ENCODE data around the gene FZR1. TPM values are rescaled to one million over a fixed set of nuclear protein-coding genes. Genes with fewer than 3 reads are reported as not detected.

FZR1 gene
- total RNA-seq, 1 experiment from 2014 or later, result 51.4 TPM

GRCh38 chr19:3535981-3536380 is 29.9 kb downstream of the FZR1 start:
- no peak overlapping the region for H2AK5ac ChIP-seq (ENCODE audit: insufficient read length, low read length)
- no peaks in the 10 kb centered on the region for H3K4me1 ChIP-seq (ENCODE audit: insufficient read depth, low read length)
- no peak overlapping the region for H4K5ac ChIP-seq (ENCODE audit: insufficient read length, low read depth, low read length)
- no peaks in the 10 kb centered on the region for H4K20me1 ChIP-seq (ENCODE audit: control insufficient read depth, insufficient read depth, insufficient read length)
- no peaks in the 10 kb centered on the region for H3K9me3 Mint-ChIP-seq
- DNase-seq, result no peak
- no peak overlapping the region for H3K27ac ChIP-seq (ENCODE audit: insufficient read length, low read depth, low read length)
- H3K79me2 ChIP-seq (ENCODE audit: insufficient read depth, low read length), result no peaks in the 10 kb centered on the region
- H3K9ac ChIP-seq (ENCODE audit: extremely low read depth, insufficient read length, low read length), result no peak overlapping the region
- no peak overlapping the region for H2BK5ac ChIP-seq (ENCODE audit: insufficient read length, low read length)
- no peaks in the 10 kb centered on the region for H3K23me2 ChIP-seq (ENCODE audit: insufficient read length, low read depth, low read length, poor library complexity, severe bottlenecking)
- no peaks in the 10 kb centered on the region; the same call in 1 of the 2 replicates for H3K27me3 Mint-ChIP-seq (ENCODE audit: low read depth)
- no peak overlapping the region; a peak in 1 of 5 replicates for H3K4me3 Mint-ChIP-seq
- H3K27me3 ChIP-seq (ENCODE audit: insufficient read depth, low read length), result no peaks in the 10 kb centered on the region
- no peak overlapping the region for H3T11ph ChIP-seq (ENCODE audit: low read length)
- H3K4ac ChIP-seq (ENCODE audit: low read depth, low read length), result no peak overlapping the region
- H2BK15ac ChIP-seq (ENCODE audit: low read depth, low read length), result no peak overlapping the region
- no peak overlapping the region for H3K18ac ChIP-seq (ENCODE audit: insufficient read length, low read depth, low read length)
- H3K79me1 ChIP-seq (ENCODE audit: insufficient read depth, low read depth, low read length, poor library complexity, severe bottlenecking), result no peaks in the 10 kb centered on the region
- no peak overlapping the region for H3K14ac ChIP-seq (ENCODE audit: insufficient read depth, low read length)
- no peaks in the 10 kb centered on the region for H3K9me3 ChIP-seq (ENCODE audit: control insufficient read depth, low read depth, low read length)
- peaks cover 17 to 58% (median 55%) of the 10 kb centered on the region in 3 experiments; a peak in 6 of 7 replicates for H3K36me3 Mint-ChIP-seq (ENCODE audit: insufficient read depth in 1 of 3, low read depth in 3 of 3)
- no peak overlapping the region for H3K27ac Mint-ChIP-seq
- no peak overlapping the region for H2BK120ac ChIP-seq (ENCODE audit: low read depth, low read length, poor library complexity, severe bottlenecking)
- no peak overlapping the region for H4K8ac ChIP-seq (replicated peaks; ENCODE audit: insufficient read length, low read depth, low read length)
- no peak overlapping the region for H3K4me2 ChIP-seq (ENCODE audit: insufficient read depth, insufficient read length, low read length)
- no peak overlapping the region for H2AFZ ChIP-seq (ENCODE audit: low read length)
- TF ChIP-seq, protein P1, sequence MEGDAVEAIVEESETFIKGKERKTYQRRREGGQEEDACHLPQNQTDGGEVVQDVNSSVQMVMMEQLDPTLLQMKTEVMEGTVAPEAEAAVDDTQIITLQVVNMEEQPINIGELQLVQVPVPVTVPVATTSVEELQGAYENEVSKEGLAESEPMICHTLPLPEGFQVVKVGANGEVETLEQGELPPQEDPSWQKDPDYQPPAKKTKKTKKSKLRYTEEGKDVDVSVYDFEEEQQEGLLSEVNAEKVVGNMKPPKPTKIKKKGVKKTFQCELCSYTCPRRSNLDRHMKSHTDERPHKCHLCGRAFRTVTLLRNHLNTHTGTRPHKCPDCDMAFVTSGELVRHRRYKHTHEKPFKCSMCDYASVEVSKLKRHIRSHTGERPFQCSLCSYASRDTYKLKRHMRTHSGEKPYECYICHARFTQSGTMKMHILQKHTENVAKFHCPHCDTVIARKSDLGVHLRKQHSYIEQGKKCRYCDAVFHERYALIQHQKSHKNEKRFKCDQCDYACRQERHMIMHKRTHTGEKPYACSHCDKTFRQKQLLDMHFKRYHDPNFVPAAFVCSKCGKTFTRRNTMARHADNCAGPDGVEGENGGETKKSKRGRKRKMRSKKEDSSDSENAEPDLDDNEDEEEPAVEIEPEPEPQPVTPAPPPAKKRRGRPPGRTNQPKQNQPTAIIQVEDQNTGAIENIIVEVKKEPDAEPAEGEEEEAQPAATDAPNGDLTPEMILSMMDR (conservative IDR thresholded peaks at IDR 0.05), result no peak
- no peak overlapping the region for H2BK20ac ChIP-seq (ENCODE audit: low read depth, low read length, poor library complexity, severe bottlenecking)
- no CpG with 5 or more reads among the region's 10 CpGs for WGBS (ENCODE audit: extremely low coverage, insufficient read length, low lambda C conversion rate)
- no peak overlapping the region for H3K23ac ChIP-seq (ENCODE audit: insufficient read length, low read depth, low read length)
- no peak overlapping the region for H3K56ac ChIP-seq (ENCODE audit: insufficient read length, low read depth, low read length)
- no peak overlapping the region for H4K91ac ChIP-seq (ENCODE audit: insufficient read length, low read depth, low read length)
- H3K4me1 Mint-ChIP-seq, result peaks cover 6 to 14% of the 10 kb centered on the region in 2 experiments; a peak in 3 of 4 replicates
- no peak overlapping the region for H2BK12ac ChIP-seq (ENCODE audit: insufficient read length, low read depth, low read length)

Measured in H9 (cell line).